Trophoblast cell (in vitro differentiated cells and primary cell): Measurements from ENCODE around the gene CIB1.

Source experiments
- DNase-seq, 2 donors: peaks; one replicate each; pipeline ENCODE4 v3.0.0-alpha.2; 2016
- H2AFZ ChIP-seq: 2 replicates; pipeline ENCODE4 v1.6.1; 2013; ENCODE audit warnings: low read length, moderate library complexity, mild to moderate bottlenecking; ENCODE audit not compliant: insufficient read depth, poor library complexity
- H2AK5ac ChIP-seq: 2 replicates; pipeline ENCODE4 v1.6.1; 2013; ENCODE audit warnings: mild to moderate bottlenecking, low read length
- H2BK120ac ChIP-seq: 2 replicates; pipeline ENCODE4 v1.6.1; 2013; ENCODE audit warnings: low read length, mild to moderate bottlenecking, moderate library complexity; ENCODE audit not compliant: insufficient read depth, poor library complexity
- H2BK12ac ChIP-seq: 2 replicates; pipeline ENCODE4 v1.6.1; 2013; ENCODE audit warnings: mild to moderate bottlenecking, low read length, moderate library complexity
- H2BK5ac ChIP-seq: 2 replicates; pipeline ENCODE4 v1.6.1; 2013; ENCODE audit warnings: low read length, low read depth, moderate library complexity, mild to moderate bottlenecking; ENCODE audit not compliant: poor library complexity
- H3K14ac ChIP-seq: 2 replicates; pipeline ENCODE4 v1.6.1; 2013; ENCODE audit warnings: mild to moderate bottlenecking, low read length
- H3K18ac ChIP-seq: 2 replicates; pipeline ENCODE4 v1.6.1; 2013; ENCODE audit warnings: mild to moderate bottlenecking, low read length
- H3K23ac ChIP-seq: 2 replicates; pipeline ENCODE4 v1.6.1; 2013; ENCODE audit warnings: low read length
- H3K27ac ChIP-seq: 2 replicates; pipeline ENCODE4 v1.5.1; 2013; ENCODE audit warnings: low read depth, mild to moderate bottlenecking, inconsistent platforms, low read length, moderate library complexity
- H3K27me3 ChIP-seq: 2 replicates; pipeline ENCODE4 v1.6.1; 2013; ENCODE audit warnings: inconsistent platforms, mild to moderate bottlenecking, low read length, moderate library complexity; ENCODE audit not compliant: insufficient read depth
- H3K36me3 ChIP-seq, 2 experiments: 1 replicate in 1 of 2; 2 replicates in 1 of 2; pipeline ENCODE4 v1.6.1; 2013; ENCODE audit warnings: low read length in 2 of 2, mild to moderate bottlenecking in 2 of 2, moderate library complexity in 1 of 2; ENCODE audit not compliant: insufficient read depth in 2 of 2, control insufficient read depth in 1 of 2
- H3K4ac ChIP-seq: 2 replicates; pipeline ENCODE4 v1.6.1; 2013; ENCODE audit warnings: low read depth, mild to moderate bottlenecking, low read length, moderate library complexity
- H3K4me1 ChIP-seq, 2 experiments: 1 replicate in 1 of 2; 2 replicates in 1 of 2; pipeline ENCODE4 v1.6.1; 2013; ENCODE audit warnings: low read length in 2 of 2, mild to moderate bottlenecking in 2 of 2, moderate library complexity in 1 of 2; ENCODE audit not compliant: insufficient read depth in 2 of 2, control insufficient read depth in 1 of 2
- H3K4me2 ChIP-seq: 2 replicates; pipeline ENCODE4 v1.6.1; 2013; ENCODE audit warnings: inconsistent platforms, mild to moderate bottlenecking, low read length, moderate library complexity
- H3K4me3 ChIP-seq: 2 replicates; pipeline ENCODE4 v1.5.1; 2013; ENCODE audit warnings: mild to moderate bottlenecking, low read depth, low read length, inconsistent platforms
- H3K79me1 ChIP-seq: one replicate; pipeline ENCODE4 v1.6.1; 2013; ENCODE audit warnings: low read length
- H3K79me2 ChIP-seq: 2 replicates; pipeline ENCODE4 v1.6.1; 2013; ENCODE audit warnings: low read length, mild to moderate bottlenecking; ENCODE audit not compliant: control insufficient read depth, insufficient read depth, poor library complexity
- H3K9ac ChIP-seq: 2 replicates; pipeline ENCODE4 v1.6.1; 2013; ENCODE audit warnings: mild to moderate bottlenecking, low read length
- H3K9me3 ChIP-seq: 2 replicates; pipeline ENCODE4 v1.6.1; 2013; ENCODE audit warnings: low read depth, mild to moderate bottlenecking, control low read depth, inconsistent platforms, low read length; ENCODE audit not compliant: insufficient read depth
- H4K12ac ChIP-seq: 2 replicates; pipeline ENCODE4 v1.6.1; 2013; ENCODE audit warnings: low read depth, mild to moderate bottlenecking, low read length, moderate library complexity
- H4K8ac ChIP-seq: 2 replicates; pipeline ENCODE4 v1.6.1; 2013; ENCODE audit warnings: low read depth, mild to moderate bottlenecking, low read length, moderate library complexity
- H4K91ac ChIP-seq: one replicate; pipeline ENCODE4 v1.6.1; 2013; ENCODE audit warnings: low read depth, mild to moderate bottlenecking, low read length, moderate library complexity
- WGBS: extraction: QIAGEN DNeasy Blood & Tissue Kit; methylation state at CpG from one replicate; pipeline ENCODE4 v1.1.7; 2013; ENCODE audit warnings: missing lambda C conversion rate; ENCODE audit not compliant: insufficient read length, insufficient coverage; ENCODE audit errors: extremely low coverage; 5-methylcytosine and 5-hydroxymethylcytosine counted together

Gene CIB1

DNA sequence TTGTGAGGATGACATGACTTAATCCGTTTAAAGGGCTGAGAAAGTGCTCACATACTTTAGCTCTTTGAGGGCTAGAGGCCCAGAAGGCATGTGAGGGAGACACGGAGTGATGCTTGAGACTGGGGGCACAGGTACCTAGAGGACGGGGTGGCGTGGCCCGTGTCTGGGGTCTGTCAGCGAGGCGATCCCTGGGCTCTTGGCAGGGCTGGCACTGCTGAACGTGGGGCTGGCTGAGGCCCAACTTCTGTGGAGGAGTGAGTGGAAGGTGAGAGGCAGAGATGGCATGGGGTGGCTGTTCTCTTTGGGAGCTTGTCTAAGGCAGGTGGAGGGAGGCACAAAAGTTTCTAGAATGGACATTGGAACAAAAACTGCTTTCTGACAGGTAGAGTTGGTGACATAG is 23.1 kb downstream of the CIB1 start:
- Histone ChIP-seq H3K18ac (no peak overlapping the region), H3K23ac (no peak overlapping the region), H2BK12ac (no peak overlapping the region), H3K79me2 (no peaks in the 10 kb centered on the region), H3K27ac (no peak overlapping the region), H2BK120ac (no peak overlapping the region), H2AK5ac (no peak overlapping the region), H3K9ac (no peak overlapping the region), H4K12ac (no peak overlapping the region), H3K4me2 (no peak overlapping the region), H3K36me3 (peaks cover 0 to 2% of the 10 kb centered on the region in 2 experiments), H2AFZ (no peak overlapping the region), H3K9me3 (no peaks in the 10 kb centered on the region), H4K8ac (no peak overlapping the region), H3K4ac (no peak overlapping the region), H3K27me3 (no peaks in the 10 kb centered on the region), H3K4me3 (no peak overlapping the region), H4K91ac (no peak overlapping the region), H3K79me1 (peaks cover 4% of the 10 kb centered on the region), H3K14ac (no peak overlapping the region), H2BK5ac (no peak overlapping the region), H3K4me1 (peaks cover 19 to 27% of the 10 kb centered on the region in 2 experiments)
- no peak for DNase-seq
- no CpG with 5 or more reads among the region's 8 CpGs for WGBS

- H3K9me3 ChIP-seq: no peaks in the 10 kb centered on the region
- no peaks in the 10 kb centered on the region for H3K27me3 ChIP-seq
- no peak overlapping the region for H2BK5ac ChIP-seq
- no peak for DNase-seq
- H4K12ac ChIP-seq: no peak overlapping the region
- H3K18ac ChIP-seq: no peak overlapping the region
- no peak overlapping the region for H2BK120ac ChIP-seq
- peaks cover 19 to 27% of the 10 kb centered on the region in 2 experiments for H3K4me1 ChIP-seq
- no peak overlapping the region for H3K23ac ChIP-seq
- H3K27ac ChIP-seq: no peak overlapping the region
- no peak overlapping the region for H2AK5ac ChIP-seq
- H2AFZ ChIP-seq: no peak overlapping the region
- no peak overlapping the region for H4K8ac ChIP-seq
- no peaks in the 10 kb centered on the region for H3K79me2 ChIP-seq
- peaks cover 0 to 2% of the 10 kb centered on the region in 2 experiments for H3K36me3 ChIP-seq
- H3K14ac ChIP-seq: no peak overlapping the region
- no peak overlapping the region for H2BK12ac ChIP-seq
- H3K9ac ChIP-seq: no peak overlapping the region
- H3K4ac ChIP-seq: no peak overlapping the region
- H3K4me2 ChIP-seq: no peak overlapping the region
- H4K91ac ChIP-seq: no peak overlapping the region
- no CpG with 5 or more reads among the region's 9 CpGs for WGBS
- peaks cover 4% of the 10 kb centered on the region for H3K79me1 ChIP-seq
- no peak overlapping the region for H3K4me3 ChIP-seq
Measured at GRCh38 chr15:90209591-90209990, 24.1 kb downstream of the CIB1 start.

DNA sequence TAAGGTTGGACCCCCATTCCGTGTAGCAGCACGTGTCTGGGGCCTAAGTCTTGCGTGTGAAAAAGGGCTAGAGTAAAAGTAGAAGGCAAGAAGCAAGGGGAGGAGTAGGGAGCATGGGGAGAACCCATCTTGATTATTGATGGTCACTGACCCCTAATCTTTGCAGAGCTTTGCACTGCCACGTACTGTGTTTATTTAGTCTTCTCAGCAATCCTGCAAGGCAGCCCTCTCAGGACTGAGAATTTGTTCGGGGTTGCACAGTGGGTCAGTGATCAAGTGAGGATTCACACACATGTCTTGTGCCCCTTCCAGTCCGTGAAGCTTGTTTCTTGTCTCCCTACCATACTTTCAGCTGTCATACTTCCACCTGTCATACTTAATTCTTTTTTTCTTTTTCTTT is 25.4 kb downstream of the CIB1 start:
- H3K36me3 ChIP-seq: peaks cover 2 to 5% of the 10 kb centered on the region in 2 experiments
- no peak overlapping the region for H4K8ac ChIP-seq
- no peak overlapping the region for H4K12ac ChIP-seq
- no peak overlapping the region for H3K9ac ChIP-seq
- H3K14ac ChIP-seq: no peak overlapping the region
- H2AFZ ChIP-seq: no peak overlapping the region
- H3K18ac ChIP-seq: no peak overlapping the region
- peaks cover 4% of the 10 kb centered on the region for H3K79me1 ChIP-seq
- no peak overlapping the region for H2AK5ac ChIP-seq
- H3K27ac ChIP-seq: no peak overlapping the region
- no peak overlapping the region for H3K4me3 ChIP-seq
- H2BK120ac ChIP-seq: no peak overlapping the region
- WGBS: no CpG with 5 or more reads among the region's 6 CpGs
- H3K4me1 ChIP-seq: peaks cover 14 to 20% of the 10 kb centered on the region in 2 experiments
- H3K9me3 ChIP-seq: no peaks in the 10 kb centered on the region
- DNase-seq: no peak
- no peak overlapping the region for H3K4me2 ChIP-seq
- H3K27me3 ChIP-seq: no peaks in the 10 kb centered on the region
- H3K23ac ChIP-seq: no peak overlapping the region
- no peak overlapping the region for H2BK12ac ChIP-seq
- no peaks in the 10 kb centered on the region for H3K79me2 ChIP-seq
- no peak overlapping the region for H4K91ac ChIP-seq
- no peak overlapping the region for H3K4ac ChIP-seq
- no peak overlapping the region for H2BK5ac ChIP-seq

- no peak overlapping the region for H3K23ac ChIP-seq
- H3K4me3 ChIP-seq: no peak overlapping the region
- H2BK120ac ChIP-seq: no peak overlapping the region
- H3K9me3 ChIP-seq: no peaks in the 10 kb centered on the region
- no peak overlapping the region for H2AK5ac ChIP-seq
- H4K91ac ChIP-seq: no peak overlapping the region
- no peak overlapping the region for H2BK5ac ChIP-seq
- DNase-seq: no peak
- no peak overlapping the region for H2AFZ ChIP-seq
- no peak overlapping the region for H3K14ac ChIP-seq
- H3K27me3 ChIP-seq: no peaks in the 10 kb centered on the region
- H4K8ac ChIP-seq: no peak overlapping the region
- no peak overlapping the region for H3K4ac ChIP-seq
- no peaks in the 10 kb centered on the region for H3K79me2 ChIP-seq
- peaks cover 2 to 5% of the 10 kb centered on the region in 2 experiments for H3K36me3 ChIP-seq
- peaks cover 13 to 14% of the 10 kb centered on the region in 2 experiments for H3K4me1 ChIP-seq
- H3K18ac ChIP-seq: no peak overlapping the region
- H2BK12ac ChIP-seq: no peak overlapping the region
- WGBS: no CpG with 5 or more reads among the region's 6 CpGs
- H4K12ac ChIP-seq: no peak overlapping the region
- H3K9ac ChIP-seq: no peak overlapping the region
- H3K27ac ChIP-seq: no peak overlapping the region
- no peaks in the 10 kb centered on the region for H3K79me1 ChIP-seq
- H3K4me2 ChIP-seq: no peak overlapping the region
Measured at GRCh38 chr15:90207252-90207651, 26.5 kb downstream of the CIB1 start.
